ENCODE data around the gene VIPAS39.

The VIPAS39 gene

DNA sequence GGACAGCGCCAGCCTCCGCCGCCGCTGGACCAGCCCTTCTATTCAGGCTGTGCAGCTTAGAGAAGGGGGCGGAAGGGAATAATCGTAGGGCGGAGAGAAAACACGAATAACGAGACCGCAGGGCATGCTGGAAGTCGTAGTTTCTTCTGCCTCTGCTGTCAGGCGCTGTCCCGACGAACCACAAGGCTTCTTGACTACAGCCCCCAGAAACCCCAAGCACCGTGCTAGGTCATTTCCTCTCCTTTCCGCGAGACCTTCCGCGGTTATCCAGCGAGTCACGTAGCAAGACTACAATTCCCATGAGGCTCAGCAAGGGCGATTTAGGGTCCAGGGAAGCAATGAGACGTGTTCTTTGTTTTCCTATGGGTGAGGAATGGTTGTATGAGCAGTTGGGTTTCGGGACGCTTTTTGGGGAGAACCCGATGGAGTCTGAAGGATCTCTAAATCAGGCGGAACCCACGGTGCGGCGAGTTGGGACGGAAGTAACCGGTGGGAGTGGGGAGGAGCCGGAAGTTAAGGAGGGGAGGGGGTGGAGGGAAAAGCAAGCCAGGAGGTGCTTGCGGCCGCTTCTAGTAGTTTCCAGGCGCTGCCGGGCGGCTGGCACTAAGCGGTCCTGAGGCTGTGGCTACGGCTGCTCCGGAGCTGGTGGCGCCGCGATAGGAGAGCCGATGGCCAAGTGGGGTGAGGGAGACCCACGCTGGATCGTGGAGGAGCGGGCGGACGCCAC lies at the start of gene VIPAS39, which contains the start of gene AHSA1:
Gene VIPAS39, minus strand, starts transcription at position 80 of the 727 bp plus-strand sequence. CDS start 3,499 bp downstream, outside the sequence.
Gene AHSA1, plus strand, starts transcription at position 572 of the 727 bp plus-strand sequence. Its CDS starts 97 bp downstream, at position 669.
- no peak for TF ChIP-seq CTCF (IDR thresholded peaks at IDR 0.05; ENCODE audit: insufficient read depth, low read depth, low read length, missing control alignments)
- DNase-seq (ENCODE audit: low read depth), result peak; percentile 99
- H3K4me3 ChIP-seq (ENCODE audit: low read depth, low read length), result peak within 1 kb of the TSS; percentile 77

DNA sequence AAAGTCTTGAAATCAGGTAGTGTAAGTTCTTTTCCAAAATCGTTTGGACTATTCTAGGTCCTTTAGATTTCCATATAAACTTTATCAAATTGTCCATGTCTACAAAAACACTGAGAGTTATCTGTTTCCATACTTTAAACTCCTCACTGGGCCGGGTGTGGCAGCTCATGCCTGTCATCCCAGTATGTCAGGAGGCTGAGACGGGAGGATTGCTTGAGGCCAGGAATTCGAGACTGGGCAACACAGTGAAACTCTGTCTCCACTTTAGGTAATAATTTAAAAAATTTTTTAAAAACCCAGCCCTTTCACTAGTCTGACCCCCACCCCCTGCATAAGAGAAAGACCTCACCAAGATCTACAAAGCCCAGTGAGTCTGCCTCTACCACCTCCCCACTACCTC lies 47.6 kb upstream of the VIPAS39 start:
- TF ChIP-seq CTCF (IDR thresholded peaks at IDR 0.05; ENCODE audit: insufficient read depth, low read depth, low read length, missing control alignments), result no peak
- H3K4me3 ChIP-seq (ENCODE audit: low read depth, low read length), result no peak overlapping the region
- DNase-seq (ENCODE audit: low read depth), result no peak

- no peak for DNase-seq (ENCODE audit: low read depth)
- TF ChIP-seq CTCF (IDR thresholded peaks at IDR 0.05; ENCODE audit: insufficient read depth, low read depth, low read length, missing control alignments), result no peak
- H3K4me3 ChIP-seq (ENCODE audit: low read depth, low read length), result no peak overlapping the region
These were observed 45.7 kb upstream of the VIPAS39 start for GRCh38 chr14:77503138-77503537.

DNA sequence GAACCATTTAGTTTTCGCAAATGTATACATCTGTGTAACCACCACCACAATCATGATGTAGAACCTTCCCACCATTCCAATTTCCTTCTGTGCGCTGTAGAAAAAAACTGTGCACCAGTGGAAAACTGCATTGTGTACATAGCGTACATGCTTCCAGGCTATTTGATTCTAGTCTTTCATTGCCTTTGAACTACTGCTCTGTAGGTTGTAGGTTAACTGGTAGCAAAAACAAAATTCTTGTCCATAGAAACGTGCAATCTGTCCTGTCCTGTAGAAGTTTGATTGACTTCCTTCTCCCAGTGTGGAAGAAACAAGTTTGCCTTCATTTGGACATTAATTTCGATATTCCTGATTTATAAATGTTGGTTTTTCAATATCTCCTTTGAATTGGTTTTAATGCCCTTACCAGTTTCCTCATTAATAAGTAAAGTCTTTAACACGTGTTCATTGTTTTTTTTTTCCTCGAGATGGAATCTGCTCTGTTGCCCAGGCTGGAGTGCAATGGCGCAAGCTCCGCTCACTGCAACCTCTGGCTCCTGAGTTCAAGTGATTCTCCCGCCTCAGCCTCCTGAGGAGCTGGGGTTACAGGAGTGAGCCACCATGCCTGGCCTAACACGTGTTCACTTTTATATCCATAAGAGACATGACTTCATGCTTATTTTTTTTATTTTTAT lies 44.8 kb upstream of the VIPAS39 start:
- no peak for DNase-seq (ENCODE audit: low read depth)
- no peak for TF ChIP-seq CTCF (IDR thresholded peaks at IDR 0.05; ENCODE audit: insufficient read depth, low read depth, low read length, missing control alignments)
- H3K4me3 ChIP-seq (ENCODE audit: low read depth, low read length), result no peak overlapping the region

GRCh38 chr14:77498984-77499527 lies 41.7 kb upstream of the VIPAS39 start:
- peak overlapping the region; percentile 50 for H3K4me3 ChIP-seq (ENCODE audit: low read depth, low read length)
- no peak for TF ChIP-seq CTCF (IDR thresholded peaks at IDR 0.05; ENCODE audit: insufficient read depth, low read depth, low read length, missing control alignments)
- no peak for DNase-seq (ENCODE audit: low read depth)

- peak; percentile 60 for DNase-seq (ENCODE audit: low read depth)
- no peak for TF ChIP-seq CTCF (IDR thresholded peaks at IDR 0.05; ENCODE audit: insufficient read depth, low read depth, low read length, missing control alignments)
- H3K4me3 ChIP-seq (ENCODE audit: low read depth, low read length), result peak within 1 kb of the TSS; percentile 50
These were observed 40.9 kb upstream of the VIPAS39 start, which contains the start of gene ISM2 for GRCh38 chr14:77498120-77498979. TSS of gene ISM2 (minus strand) at chr14:77498816. CDS start at chr14:77498793, 23 bp downstream.

All from GM12865 (cell line).